ENCODE results near the gene ARL15. TPM values are rescaled to one million over a fixed set of nuclear protein-coding genes. Genes with fewer than 3 reads are reported as not detected.

ARL15 gene
- total RNA-seq, 2 experiments from 2014 or later, result 5.7 to 6.3 TPM

- ChIA-PET POLR2A (no interaction called here), CTCF (interaction anchor here (1.8 kb wide), 1 partner anchor 72 kb away, joined by 7 read pairs; no protein-coding TSS in a partner anchor)
- Mint-ChIP-seq H3K27me3 (peaks cover 3% of the 10 kb centered on the region), H3K27ac (no peak overlapping the region), H3K36me3 (ENCODE audit: low read depth) (no peaks in the 10 kb centered on the region), H3K4me3 (no peak overlapping the region), H3K4me1 (ENCODE audit: low read depth) (no peaks in the 10 kb centered on the region), H3K9me3 (peaks cover 8% of the 10 kb centered on the region)
- intact Hi-C loops (cut with micrococcal nuclease), result no loop called here
- no peak for DNase-seq
- TF ChIP-seq CTCF (IDR thresholded peaks at IDR 0.05), result no peak
- ATAC-seq, result no peak
Observed at GRCh38 chr5:54347221-54347865, 37.0 kb upstream of the ARL15 start.

- H3K9me3 Mint-ChIP-seq, result peaks cover 8% of the 10 kb centered on the region
- no peak overlapping the region for H3K4me3 Mint-ChIP-seq
- no peak for DNase-seq
- POLR2A ChIA-PET, result no interaction called here
- intact Hi-C loops (cut with micrococcal nuclease), result no loop called here
- H3K36me3 Mint-ChIP-seq (ENCODE audit: low read depth), result no peaks in the 10 kb centered on the region
- peaks cover 3% of the 10 kb centered on the region for H3K27me3 Mint-ChIP-seq
- ATAC-seq, result no peak
- CTCF ChIA-PET, result interaction anchor here (1.5 kb wide), 1 partner anchor 101 kb away, joined by 3 read pairs; no protein-coding TSS in a partner anchor
- H3K27ac Mint-ChIP-seq, result no peak overlapping the region
- TF ChIP-seq CTCF (IDR thresholded peaks at IDR 0.05), result no peak
- no peaks in the 10 kb centered on the region for H3K4me1 Mint-ChIP-seq (ENCODE audit: low read depth)
Observed at GRCh38 chr5:54344653-54345052, 34.3 kb upstream of the ARL15 start.

GRCh38 chr5:54341971-54342370, 31.6 kb upstream of the ARL15 start:
- H3K27me3 Mint-ChIP-seq, result peaks cover 2% of the 10 kb centered on the region
- H3K4me1 Mint-ChIP-seq (ENCODE audit: low read depth), result no peaks in the 10 kb centered on the region
- intact Hi-C loops (cut with micrococcal nuclease), result no loop called here
- TF ChIP-seq CTCF (IDR thresholded peaks at IDR 0.05), result no peak
- no peak for DNase-seq
- no peaks in the 10 kb centered on the region for H3K36me3 Mint-ChIP-seq (ENCODE audit: low read depth)
- H3K4me3 Mint-ChIP-seq, result no peak overlapping the region
- CTCF ChIA-PET, result no interaction called here
- H3K27ac Mint-ChIP-seq, result no peak overlapping the region
- peaks cover 9% of the 10 kb centered on the region for H3K9me3 Mint-ChIP-seq
- ATAC-seq, result no peak
- POLR2A ChIA-PET, result no interaction called here

GRCh38 chr5:54337523-54337922, 27.1 kb upstream of the ARL15 start:
- Mint-ChIP-seq H3K9me3 (peaks cover 20% of the 10 kb centered on the region), H3K4me3 (no peak overlapping the region), H3K4me1 (ENCODE audit: low read depth) (no peaks in the 10 kb centered on the region), H3K27me3 (no peaks in the 10 kb centered on the region), H3K27ac (no peak overlapping the region), H3K36me3 (ENCODE audit: low read depth) (no peaks in the 10 kb centered on the region)
- TF ChIP-seq CTCF (IDR thresholded peaks at IDR 0.05), result no peak
- CTCF ChIA-PET, result interaction anchor here (1.6 to 2.1 kb wide), 2 partner anchors 82 to 152 kb away, joined by 7 read pairs; no protein-coding TSS in a partner anchor
- DNase-seq (no peak), ATAC-seq (no peak)
- POLR2A ChIA-PET, result no interaction called here
- intact Hi-C loops (cut with micrococcal nuclease), result no loop called here

GRCh38 chr5:54332720-54333119, 22.3 kb upstream of the ARL15 start:
- H3K9me3 Mint-ChIP-seq, result peaks cover 18% of the 10 kb centered on the region
- POLR2A ChIA-PET, result no interaction called here
- H3K27ac Mint-ChIP-seq, result no peak overlapping the region
- CTCF ChIA-PET, result interaction anchor here (1.6 kb wide), 1 partner anchor 34 kb away, joined by 4 read pairs; no protein-coding TSS in a partner anchor
- TF ChIP-seq CTCF (IDR thresholded peaks at IDR 0.05), result no peak
- peaks cover 10% of the 10 kb centered on the region for H3K27me3 Mint-ChIP-seq
- ATAC-seq, result no peak
- H3K36me3 Mint-ChIP-seq (ENCODE audit: low read depth), result no peaks in the 10 kb centered on the region
- intact Hi-C loops (cut with micrococcal nuclease), result no loop called here
- no peak for DNase-seq
- H3K4me3 Mint-ChIP-seq, result no peak overlapping the region
- H3K4me1 Mint-ChIP-seq (ENCODE audit: low read depth), result no peaks in the 10 kb centered on the region

All from activated CD8-positive, alpha-beta T cell treated with anti-CD3 and anti-CD28 coated beads for 36 hours (primary cell).